ENCODE results near the gene TFB1M. TPM values are rescaled to one million over a fixed set of nuclear protein-coding genes. Genes with fewer than 3 reads are reported as not detected.

TFB1M gene
- total RNA-seq, 1 experiment from 2014 or later: 19.5 TPM

DNA sequence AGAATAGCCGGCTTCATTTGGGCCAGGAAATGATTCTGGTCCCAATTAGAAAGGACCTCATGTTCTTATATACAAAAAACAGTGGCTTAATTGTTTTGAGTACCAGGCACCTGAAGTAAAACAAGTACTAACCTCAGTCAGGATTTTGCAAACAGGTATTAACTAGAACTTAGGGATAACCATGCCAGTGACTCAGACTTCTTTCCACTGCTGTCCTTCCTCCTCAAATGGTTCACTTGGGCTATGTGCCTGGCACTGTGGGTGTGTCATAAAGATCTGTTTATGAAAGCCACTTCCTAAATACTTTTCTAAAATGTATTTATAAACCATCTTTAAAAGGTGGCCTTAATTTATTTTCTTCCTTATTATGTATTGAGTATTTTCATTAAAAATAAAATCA lies 39.8 kb downstream of the TFB1M start:
- CTCF ChIA-PET: no interaction called here
- Histone ChIP-seq H3K4me3 (no peak overlapping the region), H3K9me2 (ENCODE audit: insufficient read depth) (no peaks in the 10 kb centered on the region), H2AFZ (no peak overlapping the region), H3K79me2 (ENCODE audit: low read depth) (no peaks in the 10 kb centered on the region), H3K4me2 (no peak overlapping the region), H4K20me1 (ENCODE audit: insufficient read depth) (no peaks in the 10 kb centered on the region), H3K9me3 (ENCODE audit: insufficient read depth, low read depth) (no peaks in the 10 kb centered on the region), H3K36me3 (ENCODE audit: low read depth) (no peaks in the 10 kb centered on the region), H3K27ac (no peak overlapping the region), H3K27me3 (ENCODE audit: insufficient read depth, low read depth) (no peaks in the 10 kb centered on the region), H3K4me1 (replicated peaks; ENCODE audit: insufficient read depth) (no peaks in the 10 kb centered on the region), H3F3A (ENCODE audit: insufficient read depth, low read depth) (no peaks in the 10 kb centered on the region)
- TF ChIP-seq, protein P1, sequence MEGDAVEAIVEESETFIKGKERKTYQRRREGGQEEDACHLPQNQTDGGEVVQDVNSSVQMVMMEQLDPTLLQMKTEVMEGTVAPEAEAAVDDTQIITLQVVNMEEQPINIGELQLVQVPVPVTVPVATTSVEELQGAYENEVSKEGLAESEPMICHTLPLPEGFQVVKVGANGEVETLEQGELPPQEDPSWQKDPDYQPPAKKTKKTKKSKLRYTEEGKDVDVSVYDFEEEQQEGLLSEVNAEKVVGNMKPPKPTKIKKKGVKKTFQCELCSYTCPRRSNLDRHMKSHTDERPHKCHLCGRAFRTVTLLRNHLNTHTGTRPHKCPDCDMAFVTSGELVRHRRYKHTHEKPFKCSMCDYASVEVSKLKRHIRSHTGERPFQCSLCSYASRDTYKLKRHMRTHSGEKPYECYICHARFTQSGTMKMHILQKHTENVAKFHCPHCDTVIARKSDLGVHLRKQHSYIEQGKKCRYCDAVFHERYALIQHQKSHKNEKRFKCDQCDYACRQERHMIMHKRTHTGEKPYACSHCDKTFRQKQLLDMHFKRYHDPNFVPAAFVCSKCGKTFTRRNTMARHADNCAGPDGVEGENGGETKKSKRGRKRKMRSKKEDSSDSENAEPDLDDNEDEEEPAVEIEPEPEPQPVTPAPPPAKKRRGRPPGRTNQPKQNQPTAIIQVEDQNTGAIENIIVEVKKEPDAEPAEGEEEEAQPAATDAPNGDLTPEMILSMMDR (conservative IDR thresholded peaks at IDR 0.05): no peak
- no peak for TF ChIP-seq EZH2 (IDR thresholded peaks at IDR 0.05; ENCODE audit: low read depth)
- BruUV-seq (replicated peaks): no TSS peak
- intact Hi-C loops (cut with micrococcal nuclease; ENCODE audit: unreplicated experiment): no loop called here
- DNase-seq: no peak
- POLR2A ChIA-PET (ENCODE audit: unreplicated experiment): no interaction called here

DNA sequence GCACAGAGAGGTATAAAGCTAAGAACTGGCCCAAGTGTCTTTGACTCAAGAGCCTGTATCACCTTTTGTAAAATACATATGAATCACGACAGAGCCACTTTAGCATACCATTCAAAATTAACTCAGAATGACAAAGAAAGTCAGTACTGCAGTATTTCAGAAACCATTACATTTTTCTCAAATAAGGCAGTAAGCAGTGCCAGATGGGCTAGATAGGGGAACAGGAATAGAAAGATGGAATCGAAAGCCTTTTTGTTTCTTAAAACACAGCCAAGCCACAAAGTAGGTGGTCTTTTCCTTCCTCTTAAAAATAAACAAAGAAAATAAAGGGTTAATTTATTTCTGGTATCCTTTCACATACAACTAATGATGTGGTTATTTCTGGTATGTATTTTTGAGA lies 40.2 kb downstream of the TFB1M start:
- Histone ChIP-seq H4K20me1 (ENCODE audit: insufficient read depth) (no peaks in the 10 kb centered on the region), H2AFZ (no peak overlapping the region), H3K4me3 (no peak overlapping the region), H3K4me1 (replicated peaks; ENCODE audit: insufficient read depth) (no peaks in the 10 kb centered on the region), H3K9me2 (ENCODE audit: insufficient read depth) (no peaks in the 10 kb centered on the region), H3K27ac (no peak overlapping the region), H3K9me3 (ENCODE audit: insufficient read depth, low read depth) (no peaks in the 10 kb centered on the region), H3K27me3 (ENCODE audit: insufficient read depth, low read depth) (no peaks in the 10 kb centered on the region), H3K4me2 (no peak overlapping the region), H3F3A (ENCODE audit: insufficient read depth, low read depth) (no peaks in the 10 kb centered on the region), H3K36me3 (ENCODE audit: low read depth) (no peaks in the 10 kb centered on the region), H3K79me2 (ENCODE audit: low read depth) (no peaks in the 10 kb centered on the region)
- ChIA-PET CTCF (no interaction called here), POLR2A (ENCODE audit: unreplicated experiment) (no interaction called here)
- TF ChIP-seq EZH2 (IDR thresholded peaks at IDR 0.05; ENCODE audit: low read depth): no peak
- TF ChIP-seq, protein P1 (conservative IDR thresholded peaks at IDR 0.05): no peak
- intact Hi-C loops (cut with micrococcal nuclease; ENCODE audit: unreplicated experiment): no loop called here
- no peak for DNase-seq
- BruUV-seq (replicated peaks): no TSS peak

- Histone ChIP-seq H3K9me2 (ENCODE audit: insufficient read depth) (no peaks in the 10 kb centered on the region), H3K27me3 (ENCODE audit: insufficient read depth, low read depth) (no peaks in the 10 kb centered on the region), H2AFZ (no peak overlapping the region), H3K9me3 (ENCODE audit: insufficient read depth, low read depth) (no peaks in the 10 kb centered on the region), H3K4me1 (replicated peaks; ENCODE audit: insufficient read depth) (no peaks in the 10 kb centered on the region), H4K20me1 (ENCODE audit: insufficient read depth) (no peaks in the 10 kb centered on the region), H3K79me2 (ENCODE audit: low read depth) (no peaks in the 10 kb centered on the region), H3F3A (ENCODE audit: insufficient read depth, low read depth) (no peaks in the 10 kb centered on the region), H3K4me3 (no peak overlapping the region), H3K4me2 (no peak overlapping the region), H3K36me3 (ENCODE audit: low read depth) (no peaks in the 10 kb centered on the region), H3K27ac (no peak overlapping the region)
- TF ChIP-seq, protein P1 (conservative IDR thresholded peaks at IDR 0.05): no peak
- TF ChIP-seq EZH2 (IDR thresholded peaks at IDR 0.05; ENCODE audit: low read depth): no peak
- ChIA-PET CTCF (no interaction called here), POLR2A (ENCODE audit: unreplicated experiment) (no interaction called here)
- no TSS peak for BruUV-seq (replicated peaks)
- intact Hi-C loops (cut with micrococcal nuclease; ENCODE audit: unreplicated experiment): no loop called here
- DNase-seq: peak in 1 of 2 experiments; percentile 37
Observed at GRCh38 chr6:155273431-155273830, 40.9 kb downstream of the TFB1M start.
